SH-SY5Y (cell line): ENCODE results near the gene DDR2.

Source experiments
- GATA2 ChIP-seq: IDR thresholded peaks from 2 replicates; pipeline ENCODE4 v1.6.1; 2011; ENCODE audit warnings: mild to moderate bottlenecking, low read depth, low read length
- GATA3 ChIP-seq: IDR thresholded peaks from 2 replicates; pipeline ENCODE4 v1.6.1; 2011; ENCODE audit warnings: low read depth, mild to moderate bottlenecking, low read length, moderate library complexity

DDR2 gene

GRCh38 chr1:162708286-162708685 is 76.0 kb downstream of the DDR2 start:
- TF ChIP-seq GATA3 = no peak
- TF ChIP-seq GATA2 = no peak

- no peak for TF ChIP-seq GATA3
- TF ChIP-seq GATA2 = no peak
These were observed 77.0 kb downstream of the DDR2 start for GRCh38 chr1:162709132-162709860.

- no peak for TF ChIP-seq GATA2
- TF ChIP-seq GATA3 = no peak
These were observed 77.6 kb downstream of the DDR2 start for GRCh38 chr1:162709870-162710269.

- TF ChIP-seq GATA2 (no peak), GATA3 (no peak)
These were observed 78.1 kb downstream of the DDR2 start for GRCh38 chr1:162710345-162710744.

- TF ChIP-seq GATA3 (no peak), GATA2 (no peak)
These were observed 78.7 kb downstream of the DDR2 start for GRCh38 chr1:162710780-162711465.

GRCh38 chr1:162712317-162713029 is 80.2 kb downstream of the DDR2 start:
- TF ChIP-seq GATA2 (no peak), GATA3 (no peak)

GRCh38 chr1:162716123-162716522 is 83.9 kb downstream of the DDR2 start:
- no peak for TF ChIP-seq GATA3
- TF ChIP-seq GATA2 = no peak

- TF ChIP-seq GATA3 = no peak
These were observed 84.3 kb downstream of the DDR2 start for GRCh38 chr1:162716552-162716951.

GRCh38 chr1:162717548-162718184 is 85.4 kb downstream of the DDR2 start:
- TF ChIP-seq GATA3 (no peak), GATA2 (no peak)

GRCh38 chr1:162719678-162720077 is 87.4 kb downstream of the DDR2 start:
- TF ChIP-seq GATA2 (no peak), GATA3 (no peak)

- TF ChIP-seq GATA3 (no peak), GATA2 (no peak)
These were observed 88.7 kb downstream of the DDR2 start for GRCh38 chr1:162720996-162721395.

GRCh38 chr1:162721471-162721870 is 89.2 kb downstream of the DDR2 start:
- TF ChIP-seq GATA3 (no peak), GATA2 (no peak)

GRCh38 chr1:162722036-162722435 is 89.8 kb downstream of the DDR2 start:
- no peak for TF ChIP-seq GATA2

GRCh38 chr1:162724583-162725120 is 92.4 kb downstream of the DDR2 start:
- TF ChIP-seq GATA2 = no peak
- no peak for TF ChIP-seq GATA3

- TF ChIP-seq GATA3 (no peak), GATA2 (no peak)
These were observed 93.1 kb downstream of the DDR2 start for GRCh38 chr1:162725301-162725837.

GRCh38 chr1:162726555-162726954 is 94.3 kb downstream of the DDR2 start:
- TF ChIP-seq GATA3 (no peak), GATA2 (no peak)
